Measurements from ENCODE around the gene DNMT3A. TPM values are rescaled to one million over a fixed set of nuclear protein-coding genes. Genes with fewer than 3 reads are reported as not detected.

Gene DNMT3A
- total and polyA plus RNA-seq, 2 of the 8 experiments (the other 6 are each of a cell fraction or from before 2014, with no cell fraction given), result 33.6 to 178 TPM

DNA sequence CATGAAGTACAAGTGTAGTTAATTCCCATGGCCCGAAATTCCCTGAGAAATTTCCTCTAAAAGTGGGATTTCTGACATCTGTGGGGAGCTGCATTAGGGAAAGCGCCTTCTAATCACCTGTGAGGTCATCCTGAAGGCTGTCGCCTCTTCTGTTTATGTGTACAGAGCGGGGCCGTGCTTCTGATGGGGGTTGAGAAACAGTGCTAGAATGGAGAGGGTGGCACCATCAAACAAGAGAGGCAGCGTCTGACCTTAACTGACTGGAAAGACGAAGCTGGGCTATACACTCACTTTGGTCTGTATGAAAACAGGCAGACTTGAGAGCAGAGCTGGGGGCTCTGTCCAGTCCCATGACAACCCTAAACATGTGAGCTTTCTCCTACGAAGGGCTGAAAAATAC lies 44.2 kb upstream of the DNMT3A start:
- DNase-seq (ENCODE audit: low read depth in 1 of 2, low spot score in 2 of 2), result no peak
- H2BK5ac ChIP-seq (ENCODE audit: low read depth, low read length), result no peak overlapping the region
- H3K56ac ChIP-seq (replicated peaks; ENCODE audit: insufficient read length, low read depth, low read length), result no peak overlapping the region
- H3K9me3 ChIP-seq (ENCODE audit: insufficient read depth in 2 of 2, low read depth in 1 of 2, low read length in 1 of 2), result no peaks in the 10 kb centered on the region
- no peak overlapping the region for H3K4me2 ChIP-seq (ENCODE audit: insufficient read depth in 1 of 2, low read depth in 2 of 2, low read length in 2 of 2)
- H3K27ac ChIP-seq (ENCODE audit: low read depth, low read length), result no peak overlapping the region
- no peaks in the 10 kb centered on the region for H3K79me2 ChIP-seq (ENCODE audit: control insufficient read depth in 1 of 2, insufficient read depth in 2 of 2, low read length in 2 of 2)
- H2AFZ ChIP-seq (ENCODE audit: low read length), result no peak overlapping the region
- H2BK12ac ChIP-seq (ENCODE audit: low read depth, low read length), result no peak overlapping the region
- H3K14ac ChIP-seq (ENCODE audit: insufficient read length), result no peak overlapping the region
- no peak overlapping the region for H3K18ac ChIP-seq (ENCODE audit: extremely low read depth, low read length)
- CTCF ChIA-PET (ENCODE audit: partially characterized antibody), result interaction anchor here (0.6 to 6.6 kb wide), 7 partner anchors 10 to 294 kb away, joined by 3 to 39 read pairs (median 4); no protein-coding TSS in a partner anchor
- WGBS, 2 experiments (ENCODE audit: extremely low coverage in 1 of 2, insufficient coverage in 1 of 2, insufficient read length in 1 of 2, insufficient replicate concordance in 2 of 2, low coverage in 1 of 2, low lambda C conversion rate in 2 of 2, missing lambda C conversion rate in 1 of 2), result 77% methylated on average over 8 of the region's 8 CpGs; no CpG with 5 or more reads in 1 of the 2 experiments
- no peak overlapping the region for H3K9ac ChIP-seq (replicated peaks in 1 of 4; ENCODE audit: extremely low read depth in 1 of 4, low read depth in 3 of 4, low read length in 3 of 4)
- H3K4me3 ChIP-seq (ENCODE audit: extremely low read depth in 1 of 4, insufficient read depth in 2 of 4, low read depth in 3 of 4, low read length in 4 of 4), result no peak overlapping the region
- H3K27me3 ChIP-seq (replicated peaks in 1 of 4; ENCODE audit: control insufficient read depth in 3 of 4, extremely low read depth in 1 of 4, insufficient read depth in 3 of 4, low read length in 3 of 4), result no peaks in the 10 kb centered on the region; a peak in 1 of 7 replicates
- no peak overlapping the region for H4K5ac ChIP-seq (ENCODE audit: insufficient read length, low read depth, low read length)
- H3K4ac ChIP-seq (replicated peaks; ENCODE audit: insufficient read length, low read depth, low read length), result no peak overlapping the region
- H2BK15ac ChIP-seq (ENCODE audit: low read length), result no peak overlapping the region
- no peaks in the 10 kb centered on the region for H3K79me1 ChIP-seq (ENCODE audit: low read depth, low read length)
- H3K23ac ChIP-seq (ENCODE audit: insufficient read length), result no peak overlapping the region
- H3K4me1 ChIP-seq (replicated peaks in 1 of 4; ENCODE audit: control insufficient read depth in 3 of 4, insufficient read depth in 4 of 4, low read length in 3 of 4), result peaks cover 0 to 3% (median 0%) of the 10 kb centered on the region in 4 experiments; a peak in 1 of 7 replicates
- H3K36me3 ChIP-seq (ENCODE audit: control insufficient read depth in 2 of 4, insufficient read depth in 4 of 4, low read length in 3 of 4), result peaks cover 0 to 6% (median 0%) of the 10 kb centered on the region in 4 experiments; a peak in 2 of 8 replicates
- H4K20me1 ChIP-seq (replicated peaks in 1 of 2; ENCODE audit: control insufficient read depth in 1 of 2, insufficient read depth in 2 of 2, low read length in 2 of 2), result no peaks in the 10 kb centered on the region
- H2AK5ac ChIP-seq (ENCODE audit: low read depth, low read length), result no peak overlapping the region
- FAIRE-seq, result no peak
- H2BK20ac ChIP-seq (ENCODE audit: low read length), result no peak overlapping the region
- POLR2A ChIA-PET (ENCODE audit: partially characterized antibody), result interaction anchor here (0.9 kb wide), 1 partner anchor 103 kb away, joined by 3 read pairs; no protein-coding TSS in a partner anchor
- no peaks in the 10 kb centered on the region for H3K23me2 ChIP-seq (ENCODE audit: low read depth, low read length)
- H4K8ac ChIP-seq (ENCODE audit: extremely low read depth, insufficient read depth, low read length), result no peak overlapping the region
- H4K91ac ChIP-seq (replicated peaks; ENCODE audit: insufficient read length, low read length), result no peak overlapping the region
- no peak overlapping the region for H2BK120ac ChIP-seq (replicated peaks; ENCODE audit: low read depth, low read length)
- no peak for TF ChIP-seq CBX5 (IDR thresholded peaks at IDR 0.05; ENCODE audit: low read depth, low read length)
- no peak for TF ChIP-seq E2F6 (IDR thresholded peaks at IDR 0.05)
- no peak for TF ChIP-seq FOSL1 (IDR thresholded peaks at IDR 0.05; ENCODE audit: insufficient read depth, low read depth, low read length)
- TF ChIP-seq CBX8 (IDR thresholded peaks at IDR 0.05; ENCODE audit: borderline replicate concordance, low read depth, low read length), result no peak
- TF ChIP-seq SAP30 (IDR thresholded peaks at IDR 0.05; ENCODE audit: insufficient read depth, insufficient replicate concordance, low read length), result no peak
- TF ChIP-seq CTBP2 (IDR thresholded peaks at IDR 0.05; ENCODE audit: borderline replicate concordance, insufficient read depth, insufficient read length, low read length), result no peak
- no peak for TF ChIP-seq RFX5 (IDR thresholded peaks at IDR 0.05; ENCODE audit: borderline replicate concordance, low read depth, low read length)
- TF ChIP-seq TAF1 (IDR thresholded peaks at IDR 0.05; ENCODE audit: low read depth, low read length), result no peak
- TF ChIP-seq, protein P1, sequence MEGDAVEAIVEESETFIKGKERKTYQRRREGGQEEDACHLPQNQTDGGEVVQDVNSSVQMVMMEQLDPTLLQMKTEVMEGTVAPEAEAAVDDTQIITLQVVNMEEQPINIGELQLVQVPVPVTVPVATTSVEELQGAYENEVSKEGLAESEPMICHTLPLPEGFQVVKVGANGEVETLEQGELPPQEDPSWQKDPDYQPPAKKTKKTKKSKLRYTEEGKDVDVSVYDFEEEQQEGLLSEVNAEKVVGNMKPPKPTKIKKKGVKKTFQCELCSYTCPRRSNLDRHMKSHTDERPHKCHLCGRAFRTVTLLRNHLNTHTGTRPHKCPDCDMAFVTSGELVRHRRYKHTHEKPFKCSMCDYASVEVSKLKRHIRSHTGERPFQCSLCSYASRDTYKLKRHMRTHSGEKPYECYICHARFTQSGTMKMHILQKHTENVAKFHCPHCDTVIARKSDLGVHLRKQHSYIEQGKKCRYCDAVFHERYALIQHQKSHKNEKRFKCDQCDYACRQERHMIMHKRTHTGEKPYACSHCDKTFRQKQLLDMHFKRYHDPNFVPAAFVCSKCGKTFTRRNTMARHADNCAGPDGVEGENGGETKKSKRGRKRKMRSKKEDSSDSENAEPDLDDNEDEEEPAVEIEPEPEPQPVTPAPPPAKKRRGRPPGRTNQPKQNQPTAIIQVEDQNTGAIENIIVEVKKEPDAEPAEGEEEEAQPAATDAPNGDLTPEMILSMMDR (IDR thresholded peaks at IDR 0.05; ENCODE audit: control extremely low read depth in 1 of 3, insufficient read depth in 1 of 3, low read depth in 1 of 3, low read length in 3 of 3), result no peak
- TF ChIP-seq POLR2AphosphoS5 (IDR thresholded peaks at IDR 0.05; ENCODE audit: low read depth, low read length), result no peak
